Psoas muscle (tissue), 8 donors: ENCODE measurements around the gene DOK3. TPM values are rescaled to one million over a fixed set of nuclear protein-coding genes. Genes with fewer than 3 reads are reported as not detected.
A peak's percentile ranks its signal among the peaks of the same experiment; 100 is the strongest.

Experiments used
- ATAC-seq, 4 donors: fragments of 200-7000 bp; cut with Tn5 transposase; one replicate each; pipeline ENCODE4 v1.9.1; 2020; ENCODE audit warnings: moderate library complexity in 3 of 4, mild to moderate bottlenecking in 2 of 4
- DNase-seq, 2 donors: peaks; one replicate each; pipeline ENCODE4 v3.0.0-alpha.2; 2020
- H3K27ac ChIP-seq: fragments of 200-600 bp; one replicate; pipeline ENCODE4 v1.8.0; 2022
- H3K27me3 ChIP-seq, 3 donors: fragments of 200-600 bp in 1 of 3; one replicate each; pipeline versions ENCODE4 v1.6.1 to v1.8.0; 2013 to 2022; ENCODE audit warnings: low read length in 2 of 3, mild to moderate bottlenecking in 2 of 3, moderate library complexity in 1 of 3; ENCODE audit not compliant: insufficient read depth in 3 of 3
- H3K36me3 ChIP-seq, 2 donors: fragments of 200-600 bp in 1 of 2; one replicate each; pipeline versions ENCODE4 v1.6.1 to v1.8.0; 2013 to 2022; ENCODE audit warnings: low read depth in 1 of 2, mild to moderate bottlenecking in 1 of 2, moderate library complexity in 1 of 2; ENCODE audit not compliant: insufficient read depth in 1 of 2
- H3K4me1 ChIP-seq: fragments of 200-600 bp; one replicate; pipeline ENCODE4 v1.8.0; 2022
- H3K4me3 ChIP-seq: fragments of 200-600 bp; one replicate; pipeline ENCODE4 v1.8.0; 2022; ENCODE audit warnings: mild to moderate bottlenecking
- H3K9me3 ChIP-seq: fragments of 200-600 bp; one replicate; pipeline ENCODE4 v1.8.0; 2022
- CTCF ChIP-seq: fragments of 200-600 bp; IDR thresholded peaks from one replicate; pipeline ENCODE4 v1.8.0; 2022; ENCODE audit warnings: antibody characterized with exemption
- WGBS, 3 donors: extraction: QIAGEN DNeasy Blood & Tissue Kit; methylation state at CpG; one replicate each; pipeline versions ENCODE4 v1.1.6 to v1.1.7; 2013; 5-methylcytosine and 5-hydroxymethylcytosine counted together
- intact Hi-C, 2 donors: fragments of 100-400 bp; cut with DNase I; formaldehyde crosslinking; loops; one replicate each; pipeline versions ENCODE4 v1.11.0 to v1.14.2; 2022
- polyA plus RNA-seq, 3 donors: library from polyadenylated mRNA; stranded (reverse); fragments of 200-250 nt; gene quantifications; one replicate each; pipeline ENCODE4 v1.2.3, GENCODE V29; 2013
- total RNA-seq, 4 donors: library from RNA; stranded (reverse); fragmentation: NEBNext Ultra II Directional in 2 of 4; extraction: Animal tissue kit (Norgen Biotek cat#: 25700) in 2 of 4; gene quantifications; one replicate each; pipeline versions ENCODE4 v1.2.1 to v1.2.4, GENCODE V29; 2021 to 2023
- donor health status: healthy with polysubstance abuse.
- donor health status: DM: no; HTN: no; CAD: no; lungs with moderate emphysema.
- donor health status: Bipolar disorder and iron deficiency.
- donor health status: healthy.
- donor health status: DM: yes; HTN: yes; CAD: no.
- donor health status: DM: no; HTN: no; CAD: no.
- donor health status: DM: no; HTN: no; CAD: no.
- donor health status: DM: yes; HTN: yes; CAD: no.

Gene DOK3
- total and polyA plus RNA-seq, 7 donors, result 0.44 to 5.4 (median 3.3) TPM

- intact Hi-C loops, result no loop called here
- Histone ChIP-seq H3K4me1 (peaks cover 30% of the 10 kb centered on the region), H3K9me3 (no peaks in the 10 kb centered on the region), H3K27ac (peak overlapping the region; percentile 41), H3K27me3 (no peaks in the 10 kb centered on the region), H3K36me3 (peaks cover 10 to 95% of the 10 kb centered on the region in 2 donors), H3K4me3 (no peak overlapping the region)
- no peak for DNase-seq
- 85 to 91% (median 91%) methylated on average over 26 to 27 of the region's 27 CpGs for WGBS, 3 donors
- no peak for TF ChIP-seq CTCF
- no peak for ATAC-seq
Observed at GRCh38 chr5:177531209-177531940, 21.7 kb upstream of the DOK3 start.

GRCh38 chr5:177530638-177531037 is 21.0 kb upstream of the DOK3 start:
- no peaks in the 10 kb centered on the region for H3K9me3 ChIP-seq
- no peak overlapping the region for H3K4me3 ChIP-seq
- no peak for TF ChIP-seq CTCF
- peaks cover 12 to 95% of the 10 kb centered on the region in 2 donors for H3K36me3 ChIP-seq
- no peaks in the 10 kb centered on the region for H3K27me3 ChIP-seq
- peaks cover 29% of the 10 kb centered on the region for H3K4me1 ChIP-seq
- intact Hi-C loops, result no loop called here
- peak in 1 of 4 donors; percentile 20 for ATAC-seq
- H3K27ac ChIP-seq, result peak overlapping the region; percentile 23
- 54 to 69% (median 54%) methylated on average over 3 of the region's 3 CpGs for WGBS, 3 donors
- DNase-seq, result no peak

GRCh38 chr5:177529247-177530203 is 19.9 kb upstream of the DOK3 start:
- ATAC-seq (no peak), DNase-seq (no peak)
- TF ChIP-seq CTCF, result no peak
- Histone ChIP-seq H3K36me3 (peaks cover 12 to 95% of the 10 kb centered on the region in 2 donors), H3K4me1 (peaks cover 28% of the 10 kb centered on the region), H3K4me3 (no peak overlapping the region), H3K27ac (peak overlapping the region; percentile 23), H3K27me3 (no peaks in the 10 kb centered on the region), H3K9me3 (no peaks in the 10 kb centered on the region)
- 70 to 84% (median 78%) methylated on average over 12 of the region's 12 CpGs for WGBS, 3 donors
- intact Hi-C loops, result no loop called here

- Histone ChIP-seq H3K9me3 (no peaks in the 10 kb centered on the region), H3K27ac (peak overlapping the region; percentile 21), H3K4me3 (no peak overlapping the region), H3K36me3 (peaks cover 12 to 97% of the 10 kb centered on the region in 2 donors), H3K27me3 (no peaks in the 10 kb centered on the region), H3K4me1 (peaks cover 28% of the 10 kb centered on the region)
- intact Hi-C loops, result no loop called here
- WGBS, 3 donors, result 61 to 89% (median 66%) methylated on average over 10 of the region's 10 CpGs
- ATAC-seq (no peak), DNase-seq (no peak)
- TF ChIP-seq CTCF, result no peak
Observed at GRCh38 chr5:177528631-177529030, 19.0 kb upstream of the DOK3 start.
